ELF-1 (cell line): ENCODE results near the gene IPO13.

ENCODE experiments used
- DNase-seq: peaks from one replicate; pipeline ENCODE4 v3.0.0-alpha.2; 2016; ENCODE audit warnings: low read depth, low spot score

IPO13 gene

GRCh38 chr1:44010935-44011471 lies 64.3 kb downstream of the IPO13 start:
- DNase-seq: no peak

GRCh38 chr1:44012404-44012803 lies 65.7 kb downstream of the IPO13 start:
- DNase-seq: no peak

DNA sequence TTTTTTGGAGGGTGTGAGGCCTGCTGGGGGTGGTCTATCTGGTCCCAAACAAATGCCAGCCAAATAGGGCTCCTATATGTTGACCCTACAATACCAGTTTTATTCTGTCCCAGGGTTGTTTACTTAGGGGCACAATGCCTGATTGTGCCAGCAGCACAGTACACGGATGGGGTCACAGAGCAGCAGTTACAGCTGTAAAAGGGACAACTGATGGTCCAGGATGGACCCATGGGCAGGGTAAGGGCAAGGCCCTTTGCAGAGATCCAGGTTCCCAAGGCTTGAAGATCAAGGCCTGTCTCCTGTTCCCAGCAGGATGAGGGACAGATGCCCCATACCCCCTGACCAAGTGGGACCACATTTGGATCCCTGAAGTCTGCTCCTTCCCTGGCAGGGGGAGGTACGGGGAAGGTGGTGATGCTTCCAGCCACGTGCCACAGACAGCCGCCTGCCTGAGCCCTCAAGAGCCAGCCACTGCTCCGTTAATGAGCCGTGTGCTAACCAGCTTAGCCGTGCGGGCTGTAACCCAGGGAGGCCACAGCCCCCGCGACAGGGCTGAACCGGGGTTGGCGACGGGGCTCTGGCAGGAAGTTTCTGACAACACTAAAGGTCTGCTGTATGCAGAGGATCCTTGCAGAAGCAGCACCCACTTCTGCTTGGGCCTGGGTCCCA lies 66.3 kb downstream of the IPO13 start:
- no peak for DNase-seq

- no peak for DNase-seq
These were observed 67.2 kb downstream of the IPO13 start for GRCh38 chr1:44013949-44014348.

DNA sequence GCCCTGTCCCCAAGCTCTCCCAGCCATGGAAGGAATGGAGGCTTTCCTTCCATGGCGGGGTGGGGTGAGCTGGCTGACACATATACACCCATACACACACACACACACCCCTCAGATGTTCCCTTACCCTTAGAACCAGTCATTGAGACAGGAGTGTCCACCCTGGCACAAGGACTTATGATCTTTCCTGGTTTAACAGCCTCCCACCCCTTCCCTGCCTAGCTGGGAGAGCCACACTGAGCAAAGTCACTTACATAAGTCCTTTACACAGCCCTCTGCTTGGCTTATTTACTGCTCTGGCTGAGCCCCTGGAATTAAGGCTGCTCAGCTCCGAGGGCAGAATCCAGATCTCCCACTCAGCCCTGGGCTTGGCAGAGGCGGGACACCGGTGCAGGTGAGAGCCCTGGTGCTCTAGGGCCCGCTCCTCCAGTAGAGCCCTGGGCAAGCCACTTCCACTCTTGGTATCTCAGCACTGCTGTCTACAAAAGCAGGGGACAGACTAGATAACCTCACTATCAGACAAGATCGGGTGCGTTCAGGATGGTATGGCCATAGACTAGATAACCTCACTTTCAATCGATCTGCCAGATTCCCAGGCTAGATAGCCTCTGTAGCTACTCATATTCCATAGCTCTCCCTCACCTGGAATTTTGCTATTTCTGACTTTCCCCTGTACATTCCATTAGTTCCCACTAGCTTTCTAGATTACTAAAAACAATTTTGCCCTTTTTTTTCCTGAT lies 67.8 kb downstream of the IPO13 start:
- no peak for DNase-seq

DNA sequence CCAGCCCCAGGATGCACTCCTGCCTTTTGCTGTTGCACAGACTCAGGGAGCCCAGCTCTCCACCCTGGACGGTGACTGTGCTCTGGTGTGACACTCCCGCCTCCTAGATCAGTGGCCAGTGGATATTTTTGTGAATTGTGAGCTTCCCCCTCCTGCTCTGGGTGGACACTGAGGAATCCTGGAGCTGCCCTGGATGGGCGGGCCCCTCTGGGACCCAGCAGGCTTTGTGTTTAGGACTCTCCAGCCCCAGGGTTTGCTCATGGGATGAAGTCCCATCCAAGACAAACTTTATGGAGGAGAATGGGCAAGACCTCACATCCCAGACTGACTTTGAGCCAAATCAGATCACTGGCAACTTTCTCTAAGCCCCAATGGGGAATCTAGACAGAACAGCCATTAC lies 68.5 kb downstream of the IPO13 start:
- DNase-seq: no peak

DNA sequence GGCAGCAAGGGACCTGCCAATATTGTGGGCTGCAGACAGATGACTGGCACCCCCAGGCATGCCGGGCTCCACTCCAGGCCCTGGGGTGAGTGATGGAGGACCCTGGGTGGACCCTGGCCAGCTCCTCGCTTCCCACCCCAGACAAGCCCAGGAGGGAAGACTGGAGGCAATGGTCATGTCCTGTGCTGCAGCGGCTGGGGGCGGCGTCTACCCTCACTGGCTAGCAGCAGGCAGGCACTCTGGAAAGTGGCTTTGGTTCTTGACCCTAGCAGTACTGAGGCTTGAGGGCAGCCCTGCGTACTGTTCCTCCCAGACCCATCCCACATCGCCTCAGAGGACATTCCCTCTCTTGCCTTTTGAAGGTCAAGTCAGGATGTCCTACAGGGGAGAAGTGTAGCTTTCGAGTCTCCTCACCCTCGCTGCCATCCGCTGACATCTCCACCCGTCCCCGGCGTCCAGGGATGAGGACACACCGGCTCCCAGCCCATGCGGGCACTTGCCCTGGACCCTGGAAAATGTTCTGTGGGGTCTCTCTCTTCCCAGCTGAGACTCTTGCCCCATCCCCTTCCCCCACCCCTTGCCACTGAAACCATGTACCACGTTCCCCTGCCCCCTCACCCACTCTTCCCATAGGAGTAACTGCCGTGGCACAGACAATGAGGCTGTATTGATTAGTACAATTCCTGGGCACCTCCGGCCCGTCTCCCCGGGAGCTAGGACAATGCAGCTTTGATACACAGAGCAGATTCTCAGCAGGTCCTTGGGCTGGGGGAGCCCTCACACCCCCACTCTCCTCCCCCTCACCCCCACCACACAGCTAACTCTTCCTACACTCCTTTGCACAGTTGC lies 69.5 kb downstream of the IPO13 start:
- DNase-seq: no peak

DNA sequence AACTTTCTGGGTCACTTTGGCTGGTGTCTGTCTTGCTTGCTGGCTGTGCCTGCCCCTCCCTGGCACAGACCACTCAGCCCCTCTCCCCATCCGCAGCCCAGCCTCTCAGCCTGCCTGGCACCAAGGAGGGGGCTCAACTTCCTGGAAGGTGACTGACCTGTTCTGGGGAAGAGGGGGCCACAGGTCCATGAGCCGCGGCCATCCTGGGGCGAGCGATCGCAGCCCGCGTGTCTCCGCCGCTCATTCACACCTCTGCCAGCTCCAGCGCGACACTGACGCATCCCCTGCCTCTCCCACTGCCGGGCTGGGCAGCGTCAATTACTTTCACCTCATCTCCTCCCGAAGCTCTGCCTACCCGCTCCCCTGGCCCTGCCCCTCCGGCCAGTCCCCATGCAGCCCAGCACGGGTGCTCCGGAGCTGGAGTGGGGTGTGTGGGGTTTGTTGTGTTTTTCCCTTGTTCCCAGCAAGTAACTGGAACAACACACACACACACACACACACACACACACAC lies 70.2 kb downstream of the IPO13 start:
- DNase-seq: no peak
